Gastroesophageal sphincter (tissue), 4 donors: ENCODE results near the gene TPRX2. TPM values are rescaled to one million over a fixed set of nuclear protein-coding genes. Genes with fewer than 3 reads are reported as not detected.
"Not testable (repeated sequence)": the region's sequence is repeated elsewhere in the genome, so short reads cannot be mapped to it uniquely, and the experiment has no call there.

Experiments
- ATAC-seq: fragments of 150-250 bp; one replicate; pipeline ENCODE4 v1.9.1; 2016; ENCODE audit warnings: mild to moderate bottlenecking, moderate library complexity
- H3K27ac ChIP-seq, 4 donors: fragments of 200-600 bp; sonication (generic) in 3 of 4; 1 replicate in 3 of 4; 2 replicates in 1 of 4; pipeline ENCODE4 v1.5.1; 2016 to 2019
- H3K27me3 ChIP-seq: fragments of 200-600 bp; sonication (generic); one replicate; pipeline ENCODE4 v1.5.1; 2019
- H3K36me3 ChIP-seq, 2 donors: fragments of 200-600 bp; sonication (generic); one replicate each; pipeline ENCODE4 v1.5.1; 2019; ENCODE audit warnings: control low read depth in 1 of 2
- H3K4me1 ChIP-seq, 3 donors: fragments of 200-600 bp; sonication (generic); 1 replicate in 2 of 3; 2 replicates in 1 of 3; pipeline ENCODE4 v1.5.1; 2016 to 2019; ENCODE audit warnings: control low read depth in 2 of 3
- H3K4me3 ChIP-seq, 2 donors: fragments of 200-600 bp; sonication (generic); one replicate each; pipeline ENCODE4 v1.5.1; 2019; ENCODE audit warnings: mild to moderate bottlenecking in 1 of 2, moderate library complexity in 1 of 2
- H3K9me3 ChIP-seq, 3 donors: fragments of 200-600 bp; sonication (generic); one replicate each; pipeline ENCODE4 v1.5.1; 2017 to 2019; ENCODE audit warnings: control low read depth in 2 of 3
- CTCF ChIP-seq, 4 experiments: fragments of 200-600 bp in 2 of 4; fragments of 450-650 bp in 2 of 4; sonication (generic) in 1 of 4; IDR thresholded peaks; one replicate each; pipeline ENCODE4 v1.5.1; 2017 to 2019; ENCODE audit warnings: antibody characterized with exemption in 4 of 4, mild to moderate bottlenecking in 2 of 4, moderate library complexity in 2 of 4
- EP300 ChIP-seq: sonication (generic); formaldehyde crosslinking; IDR thresholded peaks from one replicate; pipeline ENCODE4 v1.6.1; 2017; ENCODE audit warnings: antibody characterized with exemption, mild to moderate bottlenecking
- POLR2A ChIP-seq, 2 donors: fragments of 450-650 bp; IDR thresholded peaks; one replicate each; pipeline ENCODE4 v1.6.1; 2017; ENCODE audit warnings: antibody characterized with exemption in 2 of 2, mild to moderate bottlenecking in 2 of 2, moderate library complexity in 1 of 2
- WGBS, 2 donors: methylation state at CpG; one replicate each; pipeline ENCODE4 v1.1.5; 2018; ENCODE audit warnings: low coverage in 1 of 2; 5-methylcytosine and 5-hydroxymethylcytosine counted together
- total RNA-seq, 4 donors: library from RNA; depleted of rRNA; stranded (reverse); fragments of >200 nt; gene quantifications; one replicate each; pipeline ENCODE4 v1.1.0, GENCODE V29; 2016

TPRX2 gene
- total RNA-seq, 4 donors from 2014 or later, result not detected

GRCh38 chr19:47899335-47899734, 40.3 kb downstream of the TPRX2 start:
- TF ChIP-seq EP300 (no peak), POLR2A (IDR thresholded peaks at IDR 0.05) (no peak)
- ATAC-seq, result no peak
- Histone ChIP-seq H3K4me1 (no peaks in the 10 kb centered on the region), H3K4me3 (no peak overlapping the region), H3K27ac (no peak overlapping the region), H3K27me3 (peaks cover 19% of the 10 kb centered on the region), H3K36me3 (no peaks in the 10 kb centered on the region), H3K9me3 (peaks cover 0 to 7% (median 0%) of the 10 kb centered on the region in 3 donors)
- 78 to 94% methylated on average over 3 to 6 of the region's 8 CpGs for WGBS, 2 donors

- Histone ChIP-seq H3K27me3 (peaks cover 19% of the 10 kb centered on the region), H3K4me1 (no peaks in the 10 kb centered on the region), H3K4me3 (no peak overlapping the region), H3K9me3 (no peaks in the 10 kb centered on the region), H3K27ac (no peak overlapping the region), H3K36me3 (no peaks in the 10 kb centered on the region)
- TF ChIP-seq POLR2A (IDR thresholded peaks at IDR 0.05), result no peak
- 75 to 77% methylated on average over 6 of the region's 7 CpGs for WGBS, 2 donors
- ATAC-seq, result no peak
These were observed 42.3 kb downstream of the TPRX2 start for GRCh38 chr19:47901370-47901769.

- peak in 2 of 4 experiments; percentile 37 to 45 for TF ChIP-seq CTCF (IDR thresholded peaks at IDR 0.05)
- WGBS, 2 donors, result 0% methylated on average over 1 of the region's 14 CpGs; no CpG with 5 or more reads in 1 of the 2 donors
- not testable (repeated sequence) for H3K9me3 ChIP-seq, H3K36me3 ChIP-seq, H3K27me3 ChIP-seq, H3K27ac ChIP-seq, H3K4me1 ChIP-seq, H3K4me3 ChIP-seq, ATAC-seq
These were observed 50.3 kb downstream of the TPRX2 start for GRCh38 chr19:47909350-47909749.

- not testable (repeated sequence) for H3K4me3 ChIP-seq, H3K27ac ChIP-seq, H3K9me3 ChIP-seq, ATAC-seq, H3K36me3 ChIP-seq, H3K4me1 ChIP-seq, H3K27me3 ChIP-seq
- 85 to 97% methylated on average over 1 of the region's 2 CpGs for WGBS, 2 donors
These were observed 51.2 kb downstream of the TPRX2 start for GRCh38 chr19:47910191-47910590.

Other genes with a start within 250 kb of the TPRX2 start
- gene EHD2, start 145.8 kb upstream of the TPRX2 start, total RNA-seq, result 100 to 1,000 TPM; 149 to 383 (median 159) TPM
- 100 to 1,000 TPM; 332 to 592 (median 362) TPM for gene NOP53, start 113.7 kb upstream of the TPRX2 start, total RNA-seq
- gene SELENOW, start 80.5 kb upstream of the TPRX2 start, total RNA-seq, result 1,000 to 10,000 TPM; 1,196 to 1,646 (median 1,370) TPM
- not detected for gene TPRX1, start 54.7 kb upstream of the TPRX2 start, total RNA-seq
- gene CRX, start 37.3 kb upstream of the TPRX2 start, total RNA-seq, result not detected
- gene SULT2A1, start 27.1 kb downstream of the TPRX2 start, total RNA-seq, result not detected
- not detected for gene BSPH1, start 132.9 kb downstream of the TPRX2 start, total RNA-seq
- not detected for gene ELSPBP1, start 135.4 kb downstream of the TPRX2 start, total RNA-seq
- gene CABP5, start 184.8 kb downstream of the TPRX2 start, total RNA-seq, result not detected